ENCODE data around the gene KSR2. TPM values are rescaled to one million over a fixed set of nuclear protein-coding genes. Genes with fewer than 3 reads are reported as not detected.

KSR2 gene
- total RNA-seq, 1 experiment from 2014 or later = 0.02 TPM

DNA sequence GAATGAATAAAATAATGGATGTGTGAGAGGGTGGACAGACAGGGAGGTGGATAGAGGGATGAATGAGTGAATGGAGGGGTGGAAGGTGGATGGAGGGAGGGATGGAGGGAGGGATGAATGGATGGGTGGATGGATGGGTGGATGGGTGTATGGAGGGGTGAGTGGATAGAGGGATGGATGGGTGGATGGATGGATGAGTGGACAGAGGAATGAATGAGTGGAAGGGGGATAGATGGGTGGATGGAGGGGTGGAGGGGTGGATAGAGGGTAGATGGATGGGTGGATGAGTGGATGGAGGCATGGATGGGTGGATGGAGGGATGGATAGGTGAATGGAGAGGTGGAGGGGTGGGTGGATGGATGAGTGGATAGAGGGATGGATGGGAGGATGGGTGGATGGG lies 559.5 kb downstream of the KSR2 start:
- TF ChIP-seq, protein P1, sequence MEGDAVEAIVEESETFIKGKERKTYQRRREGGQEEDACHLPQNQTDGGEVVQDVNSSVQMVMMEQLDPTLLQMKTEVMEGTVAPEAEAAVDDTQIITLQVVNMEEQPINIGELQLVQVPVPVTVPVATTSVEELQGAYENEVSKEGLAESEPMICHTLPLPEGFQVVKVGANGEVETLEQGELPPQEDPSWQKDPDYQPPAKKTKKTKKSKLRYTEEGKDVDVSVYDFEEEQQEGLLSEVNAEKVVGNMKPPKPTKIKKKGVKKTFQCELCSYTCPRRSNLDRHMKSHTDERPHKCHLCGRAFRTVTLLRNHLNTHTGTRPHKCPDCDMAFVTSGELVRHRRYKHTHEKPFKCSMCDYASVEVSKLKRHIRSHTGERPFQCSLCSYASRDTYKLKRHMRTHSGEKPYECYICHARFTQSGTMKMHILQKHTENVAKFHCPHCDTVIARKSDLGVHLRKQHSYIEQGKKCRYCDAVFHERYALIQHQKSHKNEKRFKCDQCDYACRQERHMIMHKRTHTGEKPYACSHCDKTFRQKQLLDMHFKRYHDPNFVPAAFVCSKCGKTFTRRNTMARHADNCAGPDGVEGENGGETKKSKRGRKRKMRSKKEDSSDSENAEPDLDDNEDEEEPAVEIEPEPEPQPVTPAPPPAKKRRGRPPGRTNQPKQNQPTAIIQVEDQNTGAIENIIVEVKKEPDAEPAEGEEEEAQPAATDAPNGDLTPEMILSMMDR (IDR thresholded peaks at IDR 0.05; ENCODE audit: unreplicated experiment) = no peak
- Mint-ChIP-seq H3K4me3 (ENCODE audit: unreplicated experiment) (no peak overlapping the region), H3K4me1 (ENCODE audit: insufficient read depth, unreplicated experiment) (no peaks in the 10 kb centered on the region), H3K9me3 (ENCODE audit: unreplicated experiment) (peaks cover 17% of the 10 kb centered on the region), H3K36me3 (ENCODE audit: insufficient read depth, unreplicated experiment) (no peaks in the 10 kb centered on the region), H3K27me3 (ENCODE audit: insufficient read depth, unreplicated experiment) (no peaks in the 10 kb centered on the region), H3K27ac (ENCODE audit: low read depth, unreplicated experiment) (no peak overlapping the region)
- CTCF ChIA-PET = interaction anchor here (0.5 kb wide), 1 partner anchor 417 kb away, joined by 4 read pairs; no protein-coding TSS in a partner anchor
- intact Hi-C loops (cut with micrococcal nuclease) = no loop called here
- POLR2A ChIA-PET = no interaction called here
- no peak for DNase-seq (ENCODE audit: unreplicated experiment)
- BruUV-seq (replicated peaks) = no TSS peak

DNA sequence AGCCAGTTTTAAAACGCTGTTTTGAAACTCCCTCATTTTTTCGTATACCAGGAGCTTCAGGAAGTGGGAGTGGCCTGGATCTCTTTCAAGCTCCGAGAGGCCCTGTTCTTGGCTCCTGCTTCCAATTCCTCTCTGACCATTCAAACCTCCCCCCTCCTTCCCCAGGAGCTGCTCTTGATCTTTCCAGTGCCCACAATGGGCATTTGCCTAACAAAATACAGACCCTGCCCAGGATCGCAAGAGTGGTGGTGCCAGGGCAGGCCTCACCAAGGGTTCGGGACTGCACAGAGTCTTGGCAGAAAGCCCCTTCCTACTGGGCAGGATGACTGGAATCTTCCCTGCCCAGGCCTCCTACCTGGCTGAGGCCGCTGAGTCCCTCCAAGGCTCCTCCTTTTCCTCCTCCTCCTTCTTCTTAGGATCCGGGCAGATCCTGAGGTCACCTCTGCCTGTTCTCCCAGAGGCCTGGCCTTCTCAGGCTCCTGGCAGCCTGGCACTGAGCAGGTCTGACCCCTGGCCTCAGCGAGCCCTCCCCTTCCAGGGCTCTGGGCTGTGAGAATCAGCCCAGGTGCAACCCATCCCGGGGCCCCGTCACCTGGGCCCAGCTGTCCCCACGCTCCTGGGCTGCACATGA lies 560.5 kb downstream of the KSR2 start:
- intact Hi-C loops (cut with micrococcal nuclease) = no loop called here
- DNase-seq (ENCODE audit: unreplicated experiment) = peak; percentile 84
- Mint-ChIP-seq H3K9me3 (ENCODE audit: unreplicated experiment) (peaks cover 10% of the 10 kb centered on the region), H3K36me3 (ENCODE audit: insufficient read depth, unreplicated experiment) (no peaks in the 10 kb centered on the region), H3K27ac (ENCODE audit: low read depth, unreplicated experiment) (no peak overlapping the region), H3K4me3 (ENCODE audit: unreplicated experiment) (no peak overlapping the region), H3K4me1 (ENCODE audit: insufficient read depth, unreplicated experiment) (no peaks in the 10 kb centered on the region), H3K27me3 (ENCODE audit: insufficient read depth, unreplicated experiment) (no peaks in the 10 kb centered on the region)
- BruUV-seq (replicated peaks) = no TSS peak
- ChIA-PET POLR2A (interaction anchor here (0.7 to 1.0 kb wide), 2 partner anchors 11 to 72 kb away, joined by 3 to 7 read pairs; no protein-coding TSS in a partner anchor), CTCF (interaction anchor here (0.6 to 1.0 kb wide), 4 partner anchors 9 to 396 kb away, joined by 3 to 5 read pairs (median 4); no protein-coding TSS in a partner anchor)
- TF ChIP-seq, protein P1 (IDR thresholded peaks at IDR 0.05; ENCODE audit: unreplicated experiment) = no peak

DNA sequence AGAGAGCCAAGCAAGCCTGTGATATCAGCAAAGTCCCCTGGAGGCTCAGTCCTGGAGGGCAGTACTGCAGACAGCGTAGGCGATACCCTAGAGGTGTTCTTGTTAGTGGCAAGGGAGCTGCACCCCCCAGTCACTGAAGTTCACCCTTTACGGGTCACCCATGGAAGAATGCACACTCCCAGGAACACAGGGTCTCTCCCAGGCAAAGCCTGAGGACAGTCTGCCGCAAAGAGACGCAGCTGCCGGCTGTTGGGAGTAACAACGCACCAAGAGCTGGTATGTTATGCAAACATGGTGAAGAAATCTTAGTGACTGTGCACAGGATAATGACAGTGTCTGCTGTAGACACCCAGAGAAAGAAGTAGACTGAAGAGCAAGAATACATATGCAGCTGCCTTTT lies 563.9 kb downstream of the KSR2 start:
- ChIA-PET CTCF (interaction anchor here (0.6 to 1.6 kb wide), 2 partner anchors 12 to 433 kb away, joined by 4 read pairs; no protein-coding TSS in a partner anchor), POLR2A (interaction anchor here (1.2 kb wide), 1 partner anchor 11 kb away, joined by 3 read pairs; no protein-coding TSS in a partner anchor)
- TF ChIP-seq, protein P1 (IDR thresholded peaks at IDR 0.05; ENCODE audit: unreplicated experiment) = no peak
- Mint-ChIP-seq H3K27ac (ENCODE audit: low read depth, unreplicated experiment) (no peak overlapping the region), H3K4me1 (ENCODE audit: insufficient read depth, unreplicated experiment) (no peaks in the 10 kb centered on the region), H3K9me3 (ENCODE audit: unreplicated experiment) (peaks cover 5% of the 10 kb centered on the region), H3K27me3 (ENCODE audit: insufficient read depth, unreplicated experiment) (no peaks in the 10 kb centered on the region), H3K36me3 (ENCODE audit: insufficient read depth, unreplicated experiment) (no peaks in the 10 kb centered on the region), H3K4me3 (ENCODE audit: unreplicated experiment) (no peak overlapping the region)
- no peak for DNase-seq (ENCODE audit: unreplicated experiment)
- no TSS peak for BruUV-seq (replicated peaks)
- intact Hi-C loops (cut with micrococcal nuclease) = no loop called here

DNA sequence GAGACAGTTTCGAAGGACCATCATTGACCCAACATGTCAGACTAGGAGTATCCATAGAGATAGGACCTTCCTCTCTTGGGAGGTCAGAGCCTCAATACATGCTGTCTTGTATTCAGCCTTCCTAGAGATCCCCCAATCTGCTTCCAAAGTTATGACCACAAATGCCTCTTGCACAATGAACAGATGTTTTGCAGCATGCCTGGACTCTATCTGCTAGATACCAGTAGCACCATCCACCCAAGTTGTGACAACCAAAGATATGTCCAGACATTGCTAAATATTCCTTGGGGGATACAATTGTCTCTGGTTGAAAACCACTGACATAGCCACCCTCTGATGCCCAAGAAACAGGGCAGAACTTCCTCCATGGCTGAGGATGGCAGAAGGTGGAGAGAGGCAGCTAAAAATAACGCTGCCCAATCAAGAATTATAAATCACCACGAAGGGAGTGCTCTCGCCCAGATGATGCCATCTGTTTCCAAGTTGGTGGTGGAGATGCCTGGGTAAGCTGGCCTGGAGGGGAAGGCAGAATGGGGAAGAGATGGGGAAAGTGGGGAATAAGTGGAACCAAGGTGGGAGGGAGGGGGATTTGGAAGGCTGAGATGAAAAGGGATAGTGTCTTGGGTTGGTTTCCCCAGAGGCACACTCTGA lies 564.5 kb downstream of the KSR2 start:
- peaks cover 7% of the 10 kb centered on the region for H3K9me3 Mint-ChIP-seq (ENCODE audit: unreplicated experiment)
- H3K27me3 Mint-ChIP-seq (ENCODE audit: insufficient read depth, unreplicated experiment) = no peaks in the 10 kb centered on the region
- DNase-seq (ENCODE audit: unreplicated experiment) = no peak
- BruUV-seq (replicated peaks) = no TSS peak
- H3K4me3 Mint-ChIP-seq (ENCODE audit: unreplicated experiment) = no peak overlapping the region
- ChIA-PET CTCF (interaction anchor here (0.7 kb wide), 1 partner anchor 27 kb away, joined by 3 read pairs; no protein-coding TSS in a partner anchor), POLR2A (interaction anchor here (1.2 kb wide), 1 partner anchor 11 kb away, joined by 3 read pairs; no protein-coding TSS in a partner anchor)
- no peaks in the 10 kb centered on the region for H3K4me1 Mint-ChIP-seq (ENCODE audit: insufficient read depth, unreplicated experiment)
- intact Hi-C loops (cut with micrococcal nuclease) = no loop called here
- no peaks in the 10 kb centered on the region for H3K36me3 Mint-ChIP-seq (ENCODE audit: insufficient read depth, unreplicated experiment)
- no peak overlapping the region for H3K27ac Mint-ChIP-seq (ENCODE audit: low read depth, unreplicated experiment)
- TF ChIP-seq, protein P1 (IDR thresholded peaks at IDR 0.05; ENCODE audit: unreplicated experiment) = no peak

Measured in MCF 10A (cell line).